ENCODE data around the gene KCNJ15.

DNA sequence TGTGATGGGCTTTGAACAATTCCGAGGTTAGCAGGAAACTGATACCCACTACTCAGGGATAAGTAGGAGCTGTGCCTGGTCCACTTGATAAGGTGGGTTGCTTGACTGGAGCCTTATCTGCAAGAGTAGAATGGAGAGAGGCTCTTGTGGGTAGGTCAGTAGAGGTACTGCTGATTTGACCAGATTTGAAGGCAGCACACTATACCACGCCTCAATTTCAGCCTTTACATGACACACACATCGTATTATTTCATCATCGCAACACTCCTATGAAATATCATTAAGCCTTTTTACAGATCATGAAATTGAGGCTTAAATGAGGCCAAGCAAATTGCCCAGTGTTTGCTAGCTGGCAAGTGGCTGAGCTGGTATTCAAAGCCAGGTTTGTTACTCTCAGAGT, 69.6 kb downstream of the KCNJ15 start:
- no peak for TF ChIP-seq HDAC2 (IDR thresholded peaks at IDR 0.05)
- TF ChIP-seq, protein P1, sequence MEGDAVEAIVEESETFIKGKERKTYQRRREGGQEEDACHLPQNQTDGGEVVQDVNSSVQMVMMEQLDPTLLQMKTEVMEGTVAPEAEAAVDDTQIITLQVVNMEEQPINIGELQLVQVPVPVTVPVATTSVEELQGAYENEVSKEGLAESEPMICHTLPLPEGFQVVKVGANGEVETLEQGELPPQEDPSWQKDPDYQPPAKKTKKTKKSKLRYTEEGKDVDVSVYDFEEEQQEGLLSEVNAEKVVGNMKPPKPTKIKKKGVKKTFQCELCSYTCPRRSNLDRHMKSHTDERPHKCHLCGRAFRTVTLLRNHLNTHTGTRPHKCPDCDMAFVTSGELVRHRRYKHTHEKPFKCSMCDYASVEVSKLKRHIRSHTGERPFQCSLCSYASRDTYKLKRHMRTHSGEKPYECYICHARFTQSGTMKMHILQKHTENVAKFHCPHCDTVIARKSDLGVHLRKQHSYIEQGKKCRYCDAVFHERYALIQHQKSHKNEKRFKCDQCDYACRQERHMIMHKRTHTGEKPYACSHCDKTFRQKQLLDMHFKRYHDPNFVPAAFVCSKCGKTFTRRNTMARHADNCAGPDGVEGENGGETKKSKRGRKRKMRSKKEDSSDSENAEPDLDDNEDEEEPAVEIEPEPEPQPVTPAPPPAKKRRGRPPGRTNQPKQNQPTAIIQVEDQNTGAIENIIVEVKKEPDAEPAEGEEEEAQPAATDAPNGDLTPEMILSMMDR (IDR thresholded peaks at IDR 0.05 in 2 of 3, conservative IDR thresholded peaks at IDR 0.05 in 1 of 3; ENCODE audit: control insufficient read depth in 2 of 3, extremely low read depth in 1 of 3, insufficient read depth in 1 of 3, low read depth in 3 of 3, low read length in 3 of 3) = no peak
- TF ChIP-seq RBBP5 (conservative IDR thresholded peaks at IDR 0.05) = no peak
- no peak for TF ChIP-seq NBN (IDR thresholded peaks at IDR 0.05)
- TF ChIP-seq KDM1A (IDR thresholded peaks at IDR 0.05; ENCODE audit: borderline replicate concordance) = no peak
- no peak for TF ChIP-seq RFX5 (IDR thresholded peaks at IDR 0.05; ENCODE audit: low read depth, low read length)
- TF ChIP-seq, protein P2, sequence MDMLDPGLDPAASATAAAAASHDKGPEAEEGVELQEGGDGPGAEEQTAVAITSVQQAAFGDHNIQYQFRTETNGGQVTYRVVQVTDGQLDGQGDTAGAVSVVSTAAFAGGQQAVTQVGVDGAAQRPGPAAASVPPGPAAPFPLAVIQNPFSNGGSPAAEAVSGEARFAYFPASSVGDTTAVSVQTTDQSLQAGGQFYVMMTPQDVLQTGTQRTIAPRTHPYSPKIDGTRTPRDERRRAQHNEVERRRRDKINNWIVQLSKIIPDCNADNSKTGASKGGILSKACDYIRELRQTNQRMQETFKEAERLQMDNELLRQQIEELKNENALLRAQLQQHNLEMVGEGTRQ (IDR thresholded peaks at IDR 0.05; ENCODE audit: borderline replicate concordance, low read depth, low read length) = no peak
- no peak for TF ChIP-seq ZZZ3 (IDR thresholded peaks at IDR 0.05; ENCODE audit: control insufficient read depth, insufficient read length, low read depth)
- TF ChIP-seq, protein P3, sequence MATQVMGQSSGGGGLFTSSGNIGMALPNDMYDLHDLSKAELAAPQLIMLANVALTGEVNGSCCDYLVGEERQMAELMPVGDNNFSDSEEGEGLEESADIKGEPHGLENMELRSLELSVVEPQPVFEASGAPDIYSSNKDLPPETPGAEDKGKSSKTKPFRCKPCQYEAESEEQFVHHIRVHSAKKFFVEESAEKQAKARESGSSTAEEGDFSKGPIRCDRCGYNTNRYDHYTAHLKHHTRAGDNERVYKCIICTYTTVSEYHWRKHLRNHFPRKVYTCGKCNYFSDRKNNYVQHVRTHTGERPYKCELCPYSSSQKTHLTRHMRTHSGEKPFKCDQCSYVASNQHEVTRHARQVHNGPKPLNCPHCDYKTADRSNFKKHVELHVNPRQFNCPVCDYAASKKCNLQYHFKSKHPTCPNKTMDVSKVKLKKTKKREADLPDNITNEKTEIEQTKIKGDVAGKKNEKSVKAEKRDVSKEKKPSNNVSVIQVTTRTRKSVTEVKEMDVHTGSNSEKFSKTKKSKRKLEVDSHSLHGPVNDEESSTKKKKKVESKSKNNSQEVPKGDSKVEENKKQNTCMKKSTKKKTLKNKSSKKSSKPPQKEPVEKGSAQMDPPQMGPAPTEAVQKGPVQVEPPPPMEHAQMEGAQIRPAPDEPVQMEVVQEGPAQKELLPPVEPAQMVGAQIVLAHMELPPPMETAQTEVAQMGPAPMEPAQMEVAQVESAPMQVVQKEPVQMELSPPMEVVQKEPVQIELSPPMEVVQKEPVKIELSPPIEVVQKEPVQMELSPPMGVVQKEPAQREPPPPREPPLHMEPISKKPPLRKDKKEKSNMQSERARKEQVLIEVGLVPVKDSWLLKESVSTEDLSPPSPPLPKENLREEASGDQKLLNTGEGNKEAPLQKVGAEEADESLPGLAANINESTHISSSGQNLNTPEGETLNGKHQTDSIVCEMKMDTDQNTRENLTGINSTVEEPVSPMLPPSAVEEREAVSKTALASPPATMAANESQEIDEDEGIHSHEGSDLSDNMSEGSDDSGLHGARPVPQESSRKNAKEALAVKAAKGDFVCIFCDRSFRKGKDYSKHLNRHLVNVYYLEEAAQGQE (IDR thresholded peaks at IDR 0.05; ENCODE audit: low read depth, low read length) = no peak
- no peak for TF ChIP-seq BHLHE40 (IDR thresholded peaks at IDR 0.05; ENCODE audit: borderline replicate concordance in 1 of 2, low read depth in 2 of 2, low read length in 1 of 2)
- no peak for TF ChIP-seq POLR2AphosphoS5 (IDR thresholded peaks at IDR 0.05; ENCODE audit: low read length)
- TF ChIP-seq SRF (IDR thresholded peaks at IDR 0.05; ENCODE audit: low read depth in 2 of 2, low read length in 2 of 2) = no peak

All from GM12878 (cell line).